22Rv1 (cell line): Measurements from ENCODE around the gene DDX3X.

Experiments used
- CTCF ChIP-seq: fragments of 450-650 bp; IDR thresholded peaks from 2 replicates; pipeline ENCODE4 v1.5.1; 2017; ENCODE audit warnings: mild to moderate bottlenecking
- ZFX ChIP-seq: fragments of 450-650 bp; IDR thresholded peaks from 2 replicates; pipeline ENCODE4 v1.6.1; 2017; ENCODE audit warnings: antibody characterized with exemption, borderline replicate concordance

DNA sequence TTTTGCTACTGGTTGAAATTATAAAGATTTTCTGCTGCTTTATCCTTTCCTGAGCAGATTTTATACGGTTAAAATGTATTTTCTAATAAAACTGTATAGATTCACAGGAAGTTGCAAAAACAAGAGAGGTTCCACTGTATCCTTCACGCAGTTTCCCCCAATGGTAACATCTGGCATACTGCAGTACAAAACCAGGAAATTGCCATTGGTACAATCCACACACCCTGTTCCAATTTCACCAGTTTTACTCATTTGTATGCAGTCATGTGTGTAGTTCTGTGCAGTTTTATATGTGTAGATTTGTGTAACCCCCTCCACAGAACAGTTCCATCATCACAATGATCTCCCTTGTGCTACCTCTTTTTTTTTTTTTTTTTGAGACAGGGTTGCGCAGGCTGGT lies 20.0 kb downstream of the DDX3X start:
- TF ChIP-seq CTCF: no peak
- no peak for TF ChIP-seq ZFX
